ENCODE measurements around the gene SPRR2G.
A peak's percentile ranks its signal among the peaks of the same experiment; 100 is the strongest.
"Not testable (repeated sequence)": the region's sequence is repeated elsewhere in the genome, so short reads cannot be mapped to it uniquely, and the experiment has no call there.

SPRR2G gene

GRCh38 chr1:153192697-153193096 is 42.0 kb upstream of the SPRR2G start:
- no peak overlapping the region for H3K9ac ChIP-seq (ENCODE audit: low read length)
- H3K27ac ChIP-seq (ENCODE audit: low read depth, low read length, poor library complexity, severe bottlenecking) = no peak overlapping the region
- H3K4me1 ChIP-seq (ENCODE audit: insufficient read depth, low read length, severe bottlenecking) = no peaks in the 10 kb centered on the region
- no peaks in the 10 kb centered on the region for H3F3A ChIP-seq (ENCODE audit: insufficient read depth, low read length)
- no peaks in the 10 kb centered on the region for H3K9me3 ChIP-seq (ENCODE audit: low read length)
- H3K79me2 ChIP-seq (ENCODE audit: insufficient read depth, low read length) = no peaks in the 10 kb centered on the region
- no peak overlapping the region for H2AFZ ChIP-seq (ENCODE audit: low read length)
- TF ChIP-seq EZH2 (IDR thresholded peaks at IDR 0.05; ENCODE audit: borderline replicate concordance, low read length) (no peak), CTCF (IDR thresholded peaks at IDR 0.05; ENCODE audit: low read length) (peak; percentile 69)
- H3K4me2 ChIP-seq (ENCODE audit: low read length) = no peak overlapping the region
- H3K27me3 ChIP-seq (ENCODE audit: insufficient read depth, low read length) = no peaks in the 10 kb centered on the region
- H4K20me1 ChIP-seq (ENCODE audit: insufficient read depth, low read length) = no peaks in the 10 kb centered on the region
- H3K4me3 ChIP-seq (ENCODE audit: low read depth, low read length, poor library complexity, severe bottlenecking) = no peak overlapping the region
- no peaks in the 10 kb centered on the region for H3K9me2 ChIP-seq (ENCODE audit: low read depth, low read length)
- no peaks in the 10 kb centered on the region for H3K36me3 ChIP-seq (ENCODE audit: insufficient read depth, low read length)

- no peaks in the 10 kb centered on the region for H3K36me3 ChIP-seq (ENCODE audit: insufficient read depth, low read length)
- no peaks in the 10 kb centered on the region for H3K9me3 ChIP-seq (ENCODE audit: low read length)
- H3K4me3 ChIP-seq (ENCODE audit: low read depth, low read length, poor library complexity, severe bottlenecking) = no peak overlapping the region
- H3K79me2 ChIP-seq (ENCODE audit: insufficient read depth, low read length) = no peaks in the 10 kb centered on the region
- no peak overlapping the region for H2AFZ ChIP-seq (ENCODE audit: low read length)
- H3K9me2 ChIP-seq (ENCODE audit: low read depth, low read length) = no peaks in the 10 kb centered on the region
- H3K27me3 ChIP-seq (ENCODE audit: insufficient read depth, low read length) = no peaks in the 10 kb centered on the region
- no peak overlapping the region for H3K4me2 ChIP-seq (ENCODE audit: low read length)
- H3K4me1 ChIP-seq (ENCODE audit: insufficient read depth, low read length, severe bottlenecking) = no peaks in the 10 kb centered on the region
- no peaks in the 10 kb centered on the region for H4K20me1 ChIP-seq (ENCODE audit: insufficient read depth, low read length)
- TF ChIP-seq CTCF (IDR thresholded peaks at IDR 0.05; ENCODE audit: low read length) = peak; percentile 32; the same call in 1 of the 2 replicates
- TF ChIP-seq EZH2 (IDR thresholded peaks at IDR 0.05; ENCODE audit: borderline replicate concordance, low read length) = no peak
- no peak overlapping the region for H3K9ac ChIP-seq (ENCODE audit: low read length)
- no peak overlapping the region for H3K27ac ChIP-seq (ENCODE audit: low read depth, low read length, poor library complexity, severe bottlenecking)
- no peaks in the 10 kb centered on the region for H3F3A ChIP-seq (ENCODE audit: insufficient read depth, low read length)
Measured at GRCh38 chr1:153190373-153190772, 39.7 kb upstream of the SPRR2G start.

DNA sequence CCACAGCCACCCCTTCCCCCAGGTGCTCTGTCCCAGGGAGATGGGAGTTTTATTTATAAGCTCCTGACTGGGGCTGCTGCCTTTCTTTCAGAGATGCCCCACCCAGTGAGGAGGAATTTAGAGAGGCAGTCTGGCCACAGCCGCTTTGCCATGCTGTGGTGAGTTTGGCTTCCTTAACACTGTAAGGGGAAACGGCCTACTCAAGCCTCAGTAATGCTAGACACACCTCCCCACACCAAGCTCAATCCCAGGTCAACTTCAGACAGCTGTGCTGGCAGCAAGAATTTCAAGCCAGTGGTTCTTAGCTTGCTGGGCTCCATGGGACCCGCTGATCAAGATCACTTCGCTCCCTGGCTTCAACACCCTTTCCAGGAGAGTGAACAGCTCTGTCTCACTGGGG is 37.6 kb upstream of the SPRR2G start:
- not testable (repeated sequence) for H3K4me3 ChIP-seq (ENCODE audit: low read depth, low read length, poor library complexity, severe bottlenecking); H3K9ac ChIP-seq (ENCODE audit: low read length); H3K9me2 ChIP-seq (ENCODE audit: low read depth, low read length); H3K27ac ChIP-seq (ENCODE audit: low read depth, low read length, poor library complexity, severe bottlenecking); H3K4me2 ChIP-seq (ENCODE audit: low read length); H3K27me3 ChIP-seq (ENCODE audit: insufficient read depth, low read length); H2AFZ ChIP-seq (ENCODE audit: low read length); H4K20me1 ChIP-seq (ENCODE audit: insufficient read depth, low read length); H3K36me3 ChIP-seq (ENCODE audit: insufficient read depth, low read length); H3F3A ChIP-seq (ENCODE audit: insufficient read depth, low read length); H3K4me1 ChIP-seq (ENCODE audit: insufficient read depth, low read length, severe bottlenecking); H3K9me3 ChIP-seq (ENCODE audit: low read length); H3K79me2 ChIP-seq (ENCODE audit: insufficient read depth, low read length)

DNA sequence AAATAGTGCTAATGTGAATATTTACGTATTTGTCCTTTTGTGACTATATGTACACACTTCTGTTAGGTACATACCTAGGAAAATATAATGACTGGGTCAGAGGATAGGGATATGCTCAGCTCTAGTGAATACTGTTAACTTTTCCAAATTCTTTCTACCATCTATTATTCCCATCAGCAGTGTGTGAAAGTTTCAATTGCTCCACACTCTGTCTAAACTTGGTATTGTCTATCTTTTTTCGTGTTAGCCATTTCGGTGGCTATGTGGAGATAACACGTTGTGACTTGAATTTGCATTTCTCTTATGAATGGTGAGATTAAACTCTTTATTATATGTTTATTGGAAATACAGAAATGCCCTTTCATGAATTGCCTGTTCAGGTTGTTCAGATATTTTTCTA is 29.9 kb upstream of the SPRR2G start:
- no peaks in the 10 kb centered on the region for H3F3A ChIP-seq (ENCODE audit: insufficient read depth, low read length)
- no peaks in the 10 kb centered on the region for H3K36me3 ChIP-seq (ENCODE audit: insufficient read depth, low read length)
- no peaks in the 10 kb centered on the region for H3K27me3 ChIP-seq (ENCODE audit: insufficient read depth, low read length)
- no peaks in the 10 kb centered on the region for H3K4me1 ChIP-seq (ENCODE audit: insufficient read depth, low read length, severe bottlenecking)
- H3K4me3 ChIP-seq (ENCODE audit: low read depth, low read length, poor library complexity, severe bottlenecking) = no peak overlapping the region
- no peak overlapping the region for H2AFZ ChIP-seq (ENCODE audit: low read length)
- H3K9me2 ChIP-seq (ENCODE audit: low read depth, low read length) = no peaks in the 10 kb centered on the region
- no peaks in the 10 kb centered on the region for H3K9me3 ChIP-seq (ENCODE audit: low read length)
- H3K9ac ChIP-seq (ENCODE audit: low read length) = no peak overlapping the region
- no peaks in the 10 kb centered on the region for H3K79me2 ChIP-seq (ENCODE audit: insufficient read depth, low read length)
- H4K20me1 ChIP-seq (ENCODE audit: insufficient read depth, low read length) = no peaks in the 10 kb centered on the region
- TF ChIP-seq CTCF (IDR thresholded peaks at IDR 0.05; ENCODE audit: low read length) (no peak), EZH2 (IDR thresholded peaks at IDR 0.05; ENCODE audit: borderline replicate concordance, low read length) (no peak)
- no peak overlapping the region for H3K27ac ChIP-seq (ENCODE audit: low read depth, low read length, poor library complexity, severe bottlenecking)
- H3K4me2 ChIP-seq (ENCODE audit: low read length) = no peak overlapping the region

Data from OCI-LY1 (cell line).